HepG2 (cell line): ENCODE measurements around the gene METTL5. TPM values are rescaled to one million over a fixed set of nuclear protein-coding genes. Genes with fewer than 3 reads are reported as not detected.
A peak's percentile ranks its signal among the peaks of the same experiment; 100 is the strongest.

ENCODE experiments used
- ATM ChIP-seq: fragments of 450-650 bp; IDR thresholded peaks from 2 replicates; pipeline ENCODE4 v1.7.1; 2017; ENCODE audit warnings: mild to moderate bottlenecking, borderline replicate concordance
- DMAP1 ChIP-seq: IDR thresholded peaks from 2 replicates; pipeline ENCODE4 v1.6.1; 2016
- ERF ChIP-seq: IDR thresholded peaks from 2 replicates; pipeline ENCODE4 v1.6.1; 2018; ENCODE audit warnings: missing biosample characterization, missing genetic modification reagents
- GATAD1 ChIP-seq: IDR thresholded peaks from 2 replicates; pipeline ENCODE4 v1.6.1; 2016; ENCODE audit warnings: missing genetic modification reagents, missing compliant biosample characterization
- HNRNPH1 ChIP-seq: fragments of 200-400 bp; formaldehyde crosslinking; optimal IDR thresholded peaks from 2 replicates; pipeline ENCODE3; 2017; ENCODE audit warnings: mild to moderate bottlenecking, low read depth, low read length
- ISL2 ChIP-seq: sonication (generic); formaldehyde crosslinking; IDR thresholded peaks from 2 replicates; pipeline ENCODE4 v1.5.0; 2020; ENCODE audit warnings: missing genetic modification reagents
- JUND ChIP-seq: sonication (generic); formaldehyde crosslinking; IDR thresholded peaks from 2 replicates; pipeline ENCODE4 v1.8.0; 2022; ENCODE audit warnings: mild to moderate bottlenecking, missing genetic modification reagents
- KDM5B ChIP-seq: sonication (generic); formaldehyde crosslinking; IDR thresholded peaks from 2 replicates; pipeline ENCODE4 v1.4.0; 2020; ENCODE audit warnings: missing genetic modification reagents, mild to moderate bottlenecking, borderline replicate concordance
- KMT2A ChIP-seq: sonication (generic); formaldehyde crosslinking; IDR thresholded peaks from 2 replicates; pipeline ENCODE4 v1.4.0; 2020; ENCODE audit warnings: missing genetic modification reagents
- POLR2AphosphoS2 ChIP-seq: IDR thresholded peaks from 2 replicates; pipeline ENCODE4 v1.6.1; 2011; ENCODE audit warnings: low read depth, low read length, improper control_type of control experiment
- RNF2 ChIP-seq: fragments of 450-650 bp; conservative IDR thresholded peaks from 2 replicates; pipeline ENCODE4 v1.6.1; 2016; ENCODE audit warnings: low read depth
- SOX13 ChIP-seq, 3 experiments: fragments of 450-650 bp in 1 of 3; sonication (generic) in 1 of 3; formaldehyde crosslinking in 1 of 3; IDR thresholded peaks in 2 of 3; conservative IDR thresholded peaks in 1 of 3; 2 replicates each; pipeline versions ENCODE4 v1.5.0 to v1.6.1; 2016 to 2020; ENCODE audit warnings: antibody characterized with exemption in 1 of 3, mild to moderate bottlenecking in 1 of 3, missing compliant biosample characterization in 1 of 3, missing genetic modification reagents in 1 of 3, moderate library complexity in 1 of 3
- TOPORS ChIP-seq: sonication (generic); formaldehyde crosslinking; IDR thresholded peaks from 2 replicates; pipeline ENCODE4 v1.8.0; 2023; ENCODE audit warnings: mild to moderate bottlenecking, missing genetic modification reagents
- ZMAT3 ChIP-seq: sonication (generic); formaldehyde crosslinking; conservative IDR thresholded peaks from 2 replicates; pipeline ENCODE4 v1.7.0; 2021; ENCODE audit warnings: missing genetic modification reagents
- ZNF335 ChIP-seq: sonication (generic); formaldehyde crosslinking; IDR thresholded peaks from 2 replicates; pipeline ENCODE4 v1.4.0; 2020; ENCODE audit warnings: missing genetic modification reagents
- ZNF589 ChIP-seq: sonication (generic); formaldehyde crosslinking; conservative IDR thresholded peaks from 2 replicates; pipeline ENCODE4 v1.8.0; 2022; ENCODE audit warnings: mild to moderate bottlenecking, moderate library complexity, missing genetic modification reagents
- ZNF691 ChIP-seq: sonication (generic); formaldehyde crosslinking; IDR thresholded peaks from 2 replicates; pipeline ENCODE4 v1.4.0; 2020; ENCODE audit warnings: missing genetic modification reagents, low read depth, mild to moderate bottlenecking, borderline replicate concordance
- ZSCAN21 ChIP-seq: sonication (generic); formaldehyde crosslinking; IDR thresholded peaks from 2 replicates; pipeline ENCODE4 v1.8.0; 2022; ENCODE audit warnings: mild to moderate bottlenecking, missing genetic modification reagents, moderate library complexity, borderline replicate concordance
- ZSCAN31 ChIP-seq: sonication (generic); formaldehyde crosslinking; IDR thresholded peaks from 2 replicates; pipeline ENCODE4 v1.5.0; 2020; ENCODE audit warnings: low read depth, mild to moderate bottlenecking, missing genetic modification reagents
- polyA plus RNA-seq, 8 experiments: library from polyadenylated mRNA; depleted of rRNA in 3 of 8; stranded (reverse) in 7 of 8; unstranded in 1 of 8; fragments of >200 nt; fragmentation: Illumina TruSeq in 4 of 8; extraction: Trizol in 4 of 8; gene quantifications; 2 replicates each; pipeline versions ENCODE4 v1.2.1 to v1.2.3, GENCODE V29; 2011 to 2016; ENCODE audit warnings: low read depth in 4 of 8, missing spikeins in 1 of 8, mixed read lengths in 1 of 8; ENCODE audit not compliant: insufficient read depth in 1 of 8
- total RNA-seq, 5 experiments: library from RNA; depleted of rRNA; stranded (reverse); fragments of >200 nt; fragmentation: Illumina TruSeq; extraction: Trizol; gene quantifications; 2 replicates each; pipeline ENCODE4 v1.2.3, GENCODE V29; 2016; ENCODE audit warnings: low read depth in 1 of 5
- TF ChIP-seq, protein P1 (sequence below): sonication (generic); formaldehyde crosslinking; IDR thresholded peaks from 2 replicates; pipeline ENCODE4 v1.8.1; 2023; ENCODE audit warnings: mild to moderate bottlenecking, missing genetic modification reagents
- TF ChIP-seq, protein P2 (sequence below): sonication (generic); formaldehyde crosslinking; conservative IDR thresholded peaks from 2 replicates; pipeline ENCODE4 v1.8.0; 2022; ENCODE audit warnings: low read depth, missing genetic modification reagents

Gene METTL5
- total and polyA plus RNA-seq, 2 of the 13 experiments (the other 11 are each of a cell fraction or from before 2014, with no cell fraction given), result 50.7 to 95.1 TPM

- TF ChIP-seq ZNF691 (CRISPR knock-in tag), result no peak
- peak; percentile 52; the same call in 1 of the 2 replicates for TF ChIP-seq ISL2 (CRISPR knock-in tag)
- TF ChIP-seq ERF (CRISPR knock-in tag), result peak; percentile 72; the same call in 1 of the 2 replicates
- no peak for TF ChIP-seq ATM
- TF ChIP-seq ZNF335 (CRISPR knock-in tag), result 0 out of 2 replicates have a peak, but pooled peaks have one; percentile 17
- TF ChIP-seq TOPORS (CRISPR knock-in tag), result peak; percentile 66; the same call in 1 of the 2 replicates
- TF ChIP-seq ZSCAN21 (CRISPR knock-in tag), result peak; percentile 56
- TF ChIP-seq GATAD1 (CRISPR knock-in tag), result peak; percentile 41
- no peak for TF ChIP-seq SOX13 (IDR thresholded peaks at IDR 0.05)
- TF ChIP-seq SOX13 (CRISPR knock-in tag; conservative IDR thresholded peaks at IDR 0.05 in 1 of 2, IDR thresholded peaks at IDR 0.05 in 1 of 2), result 0 out of 4 replicates have a peak, but pooled peaks of 1 of the 2 experiments have one; percentile 10
- peak; percentile 24; the same call in 1 of the 2 replicates for TF ChIP-seq RNF2
- peak; percentile 48 for TF ChIP-seq ZSCAN31 (CRISPR knock-in tag)
- peak; percentile 77 for TF ChIP-seq ZNF589
- 0 out of 2 replicates have a peak, but pooled peaks have one; percentile 22 for TF ChIP-seq KDM5B (CRISPR knock-in tag)
- TF ChIP-seq DMAP1 (CRISPR knock-in tag), result peak; percentile 53; the same call in 1 of the 2 replicates
- TF ChIP-seq JUND (CRISPR knock-in tag), result no peak
- TF ChIP-seq ZMAT3, result 0 out of 2 replicates have a peak, but pooled peaks have one; percentile 63
- TF ChIP-seq POLR2AphosphoS2, result no peak
- TF ChIP-seq HNRNPH1, result no peak
- TF ChIP-seq, protein P1, sequence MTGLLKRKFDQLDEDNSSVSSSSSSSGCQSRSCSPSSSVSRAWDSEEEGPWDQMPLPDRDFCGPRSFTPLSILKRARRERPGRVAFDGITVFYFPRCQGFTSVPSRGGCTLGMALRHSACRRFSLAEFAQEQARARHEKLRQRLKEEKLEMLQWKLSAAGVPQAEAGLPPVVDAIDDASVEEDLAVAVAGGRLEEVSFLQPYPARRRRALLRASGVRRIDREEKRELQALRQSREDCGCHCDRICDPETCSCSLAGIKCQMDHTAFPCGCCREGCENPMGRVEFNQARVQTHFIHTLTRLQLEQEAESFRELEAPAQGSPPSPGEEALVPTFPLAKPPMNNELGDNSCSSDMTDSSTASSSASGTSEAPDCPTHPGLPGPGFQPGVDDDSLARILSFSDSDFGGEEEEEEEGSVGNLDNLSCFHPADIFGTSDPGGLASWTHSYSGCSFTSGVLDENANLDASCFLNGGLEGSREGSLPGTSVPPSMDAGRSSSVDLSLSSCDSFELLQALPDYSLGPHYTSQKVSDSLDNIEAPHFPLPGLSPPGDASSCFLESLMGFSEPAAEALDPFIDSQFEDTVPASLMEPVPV (CRISPR knock-in tag), result peak; percentile 41; the same call in 1 of the 2 replicates
- TF ChIP-seq, protein P2, sequence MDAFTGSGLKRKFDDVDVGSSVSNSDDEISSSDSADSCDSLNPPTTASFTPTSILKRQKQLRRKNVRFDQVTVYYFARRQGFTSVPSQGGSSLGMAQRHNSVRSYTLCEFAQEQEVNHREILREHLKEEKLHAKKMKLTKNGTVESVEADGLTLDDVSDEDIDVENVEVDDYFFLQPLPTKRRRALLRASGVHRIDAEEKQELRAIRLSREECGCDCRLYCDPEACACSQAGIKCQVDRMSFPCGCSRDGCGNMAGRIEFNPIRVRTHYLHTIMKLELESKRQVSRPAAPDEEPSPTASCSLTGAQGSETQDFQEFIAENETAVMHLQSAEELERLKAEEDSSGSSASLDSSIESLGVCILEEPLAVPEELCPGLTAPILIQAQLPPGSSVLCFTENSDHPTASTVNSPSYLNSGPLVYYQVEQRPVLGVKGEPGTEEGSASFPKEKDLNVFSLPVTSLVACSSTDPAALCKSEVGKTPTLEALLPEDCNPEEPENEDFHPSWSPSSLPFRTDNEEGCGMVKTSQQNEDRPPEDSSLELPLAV, result peak; percentile 78; the same call in 1 of the 2 replicates
- peak; percentile 71 for TF ChIP-seq KMT2A (CRISPR knock-in tag)
Observed at GRCh38 chr2:169827272-169828140, 2.8 kb upstream of the METTL5 start, which contains the start of gene UBR3 (continued).
